HG02938 (cell line): ENCODE results near the gene KCNQ5.
"Not testable (repeated sequence)": the region's sequence is repeated elsewhere in the genome, so short reads cannot be mapped to it uniquely, and the experiment has no call there.

Experiments
- ATAC-seq: cut with Tn5 transposase; IDR thresholded peaks from one replicate; pipeline ENCODE4 v1.9.1; 2021; ENCODE audit warnings: mild to moderate bottlenecking, moderate library complexity; ENCODE audit not compliant: unreplicated experiment

Gene KCNQ5

GRCh38 chr6:73227606-73228255, 605.9 kb downstream of the KCNQ5 start:
- no peak for ATAC-seq

GRCh38 chr6:73231986-73232391, 610.1 kb downstream of the KCNQ5 start:
- no peak for ATAC-seq

GRCh38 chr6:73233048-73233447, 611.2 kb downstream of the KCNQ5 start:
- no peak for ATAC-seq

GRCh38 chr6:73233971-73234370, 612.1 kb downstream of the KCNQ5 start:
- not testable (repeated sequence) for ATAC-seq

- no peak for ATAC-seq
Observed at GRCh38 chr6:73234733-73235132, 612.9 kb downstream of the KCNQ5 start.

- no peak for ATAC-seq
Observed at GRCh38 chr6:73236144-73236750, 614.4 kb downstream of the KCNQ5 start.

- no peak for ATAC-seq
Observed at GRCh38 chr6:73240730-73241129, 618.9 kb downstream of the KCNQ5 start.

- no peak for ATAC-seq
Observed at GRCh38 chr6:73242001-73242400, 620.1 kb downstream of the KCNQ5 start.
